Measurements from ENCODE around the gene TRPM7.
"Not testable (repeated sequence)": the region's sequence is repeated elsewhere in the genome, so short reads cannot be mapped to it uniquely, and the experiment has no call there.

Gene TRPM7

GRCh38 chr15:50686469-50687301, at the start of gene TRPM7:
Gene TRPM7 (minus strand): TSS chr15:50686797. CDS start chr15:50686533, 264 bp downstream.
- H3K4me1 ChIP-seq (ENCODE audit: control insufficient read depth, insufficient read depth, low read length): peaks cover 7% of the 10 kb centered on the region
- H3K27ac ChIP-seq (ENCODE audit: low read depth, low read length): peak within 1 kb of the TSS; percentile 91
- H3K4me3 ChIP-seq (ENCODE audit: low read length): peak within 1 kb of the TSS; percentile 98
- H3K36me3 ChIP-seq (ENCODE audit: control insufficient read depth, insufficient read depth, low read length): no peaks in the 10 kb centered on the region
- no peaks in the 10 kb centered on the region for H3K27me3 ChIP-seq (ENCODE audit: control insufficient read depth, insufficient read depth, low read length)
- H3K9ac ChIP-seq (ENCODE audit: low read length): peak within 1 kb of the TSS; percentile 95

GRCh38 chr15:50735156-50735555, 48.6 kb upstream of the TRPM7 start:
- peaks cover 16% of the 10 kb centered on the region for H3K36me3 ChIP-seq (ENCODE audit: control insufficient read depth, insufficient read depth, low read length)

GRCh38 chr15:50726315-50726714, 39.7 kb upstream of the TRPM7 start:
- Histone ChIP-seq H3K27me3 (ENCODE audit: control insufficient read depth, insufficient read depth, low read length) (no peaks in the 10 kb centered on the region), H3K4me1 (ENCODE audit: control insufficient read depth, insufficient read depth, low read length) (no peaks in the 10 kb centered on the region), H3K27ac (ENCODE audit: low read depth, low read length) (no peak overlapping the region), H3K9ac (ENCODE audit: low read length) (no peak overlapping the region), H3K4me3 (ENCODE audit: low read length) (no peak overlapping the region), H3K36me3 (ENCODE audit: control insufficient read depth, insufficient read depth, low read length) (peaks cover 5% of the 10 kb centered on the region)

More at GRCh38 chr15:50735156-50735555, 48.6 kb upstream of the TRPM7 start:
- H3K27me3 ChIP-seq (ENCODE audit: control insufficient read depth, insufficient read depth, low read length): no peaks in the 10 kb centered on the region
- no peak overlapping the region for H3K9ac ChIP-seq (ENCODE audit: low read length)
- H3K4me1 ChIP-seq (ENCODE audit: control insufficient read depth, insufficient read depth, low read length): no peaks in the 10 kb centered on the region
- H3K27ac ChIP-seq (ENCODE audit: low read depth, low read length): no peak overlapping the region
- no peak overlapping the region for H3K4me3 ChIP-seq (ENCODE audit: low read length)

- Histone ChIP-seq H3K4me3 (ENCODE audit: low read length) (no peak overlapping the region), H3K9ac (ENCODE audit: low read length) (no peak overlapping the region), H3K27me3 (ENCODE audit: control insufficient read depth, insufficient read depth, low read length) (no peaks in the 10 kb centered on the region), H3K27ac (ENCODE audit: low read depth, low read length) (no peak overlapping the region), H3K36me3 (ENCODE audit: control insufficient read depth, insufficient read depth, low read length) (peaks cover 4% of the 10 kb centered on the region), H3K4me1 (ENCODE audit: control insufficient read depth, insufficient read depth, low read length) (no peaks in the 10 kb centered on the region)
Observed at GRCh38 chr15:50718700-50719125, 32.1 kb upstream of the TRPM7 start.

GRCh38 chr15:50712018-50712417, 25.4 kb upstream of the TRPM7 start:
- no peak overlapping the region for H3K9ac ChIP-seq (ENCODE audit: low read length)
- H3K27me3 ChIP-seq (ENCODE audit: control insufficient read depth, insufficient read depth, low read length): no peaks in the 10 kb centered on the region
- no peak overlapping the region for H3K27ac ChIP-seq (ENCODE audit: low read depth, low read length)
- no peaks in the 10 kb centered on the region for H3K4me1 ChIP-seq (ENCODE audit: control insufficient read depth, insufficient read depth, low read length)
- H3K4me3 ChIP-seq (ENCODE audit: low read length): no peak overlapping the region
- H3K36me3 ChIP-seq (ENCODE audit: control insufficient read depth, insufficient read depth, low read length): peaks cover 2% of the 10 kb centered on the region

- Histone ChIP-seq H3K36me3 (ENCODE audit: control insufficient read depth, insufficient read depth, low read length) (peaks cover 2% of the 10 kb centered on the region), H3K27me3 (ENCODE audit: control insufficient read depth, insufficient read depth, low read length) (no peaks in the 10 kb centered on the region), H3K9ac (ENCODE audit: low read length) (no peak overlapping the region), H3K4me3 (ENCODE audit: low read length) (no peak overlapping the region), H3K27ac (ENCODE audit: low read depth, low read length) (no peak overlapping the region), H3K4me1 (ENCODE audit: control insufficient read depth, insufficient read depth, low read length) (no peaks in the 10 kb centered on the region)
Observed at GRCh38 chr15:50710585-50710984, 24.0 kb upstream of the TRPM7 start.

GRCh38 chr15:50707878-50708427, 21.4 kb upstream of the TRPM7 start:
- Histone ChIP-seq H3K27ac (ENCODE audit: low read depth, low read length) (no peak overlapping the region), H3K4me3 (ENCODE audit: low read length) (no peak overlapping the region), H3K36me3 (ENCODE audit: control insufficient read depth, insufficient read depth, low read length) (peaks cover 2% of the 10 kb centered on the region), H3K27me3 (ENCODE audit: control insufficient read depth, insufficient read depth, low read length) (no peaks in the 10 kb centered on the region), H3K9ac (ENCODE audit: low read length) (no peak overlapping the region), H3K4me1 (ENCODE audit: control insufficient read depth, insufficient read depth, low read length) (no peaks in the 10 kb centered on the region)

- Histone ChIP-seq H3K36me3 (ENCODE audit: control insufficient read depth, insufficient read depth, low read length) (no peaks in the 10 kb centered on the region), H3K27me3 (ENCODE audit: control insufficient read depth, insufficient read depth, low read length) (no peaks in the 10 kb centered on the region), H3K4me1 (ENCODE audit: control insufficient read depth, insufficient read depth, low read length) (no peaks in the 10 kb centered on the region), H3K27ac (ENCODE audit: low read depth, low read length) (no peak overlapping the region), H3K4me3 (ENCODE audit: low read length) (no peak overlapping the region), H3K9ac (ENCODE audit: low read length) (no peak overlapping the region)
Observed at GRCh38 chr15:50702762-50703334, 16.3 kb upstream of the TRPM7 start.

GRCh38 chr15:50698101-50698500, 11.5 kb upstream of the TRPM7 start:
- Histone ChIP-seq H3K4me1 (ENCODE audit: control insufficient read depth, insufficient read depth, low read length) (no peaks in the 10 kb centered on the region), H3K9ac (ENCODE audit: low read length) (no peak overlapping the region), H3K4me3 (ENCODE audit: low read length) (no peak overlapping the region), H3K27me3 (ENCODE audit: control insufficient read depth, insufficient read depth, low read length) (no peaks in the 10 kb centered on the region), H3K27ac (ENCODE audit: low read depth, low read length) (no peak overlapping the region), H3K36me3 (ENCODE audit: control insufficient read depth, insufficient read depth, low read length) (no peaks in the 10 kb centered on the region)

GRCh38 chr15:50697109-50697797, 10.7 kb upstream of the TRPM7 start:
- H3K36me3 ChIP-seq (ENCODE audit: control insufficient read depth, insufficient read depth, low read length): no peaks in the 10 kb centered on the region
- no peak overlapping the region for H3K4me3 ChIP-seq (ENCODE audit: low read length)
- H3K27me3 ChIP-seq (ENCODE audit: control insufficient read depth, insufficient read depth, low read length): no peaks in the 10 kb centered on the region
- no peaks in the 10 kb centered on the region for H3K4me1 ChIP-seq (ENCODE audit: control insufficient read depth, insufficient read depth, low read length)
- no peak overlapping the region for H3K9ac ChIP-seq (ENCODE audit: low read length)
- H3K27ac ChIP-seq (ENCODE audit: low read depth, low read length): no peak overlapping the region

GRCh38 chr15:50694634-50695165, 8.1 kb upstream of the TRPM7 start:
- not testable (repeated sequence) for H3K4me1 ChIP-seq (ENCODE audit: control insufficient read depth, insufficient read depth, low read length); H3K27me3 ChIP-seq (ENCODE audit: control insufficient read depth, insufficient read depth, low read length); H3K4me3 ChIP-seq (ENCODE audit: low read length); H3K9ac ChIP-seq (ENCODE audit: low read length); H3K36me3 ChIP-seq (ENCODE audit: control insufficient read depth, insufficient read depth, low read length); H3K27ac ChIP-seq (ENCODE audit: low read depth, low read length)

- Histone ChIP-seq H3K36me3 (ENCODE audit: control insufficient read depth, insufficient read depth, low read length) (no peaks in the 10 kb centered on the region), H3K27ac (ENCODE audit: low read depth, low read length) (peak overlapping the region; percentile 91), H3K9ac (ENCODE audit: low read length) (peak overlapping the region; percentile 95), H3K27me3 (ENCODE audit: control insufficient read depth, insufficient read depth, low read length) (no peaks in the 10 kb centered on the region), H3K4me1 (ENCODE audit: control insufficient read depth, insufficient read depth, low read length) (peaks cover 7% of the 10 kb centered on the region), H3K4me3 (ENCODE audit: low read length) (peak overlapping the region; percentile 98)
Observed at GRCh38 chr15:50687302-50687902, 805 bp upstream of the TRPM7 start.
